Mesenchymal stem cell (in vitro differentiated cells and primary cell): ENCODE results near the gene OAS2.

Source experiments
- DNase-seq: peaks from one replicate; pipeline ENCODE4 v3.0.0-alpha.2; 2013
- H2AFZ ChIP-seq: one replicate; pipeline ENCODE4 v1.6.1; 2013; ENCODE audit warnings: low read depth, mild to moderate bottlenecking, control low read depth, inconsistent platforms, low read length, moderate library complexity
- H2AK5ac ChIP-seq: 2 replicates; pipeline ENCODE4 v1.6.1; 2013; ENCODE audit warnings: low read length, moderate library complexity, mild to moderate bottlenecking, inconsistent platforms; ENCODE audit not compliant: severe bottlenecking
- H2BK120ac ChIP-seq: one replicate; pipeline ENCODE4 v1.6.1; 2013; ENCODE audit warnings: low read depth, mild to moderate bottlenecking, inconsistent platforms, low read length, moderate library complexity
- H2BK12ac ChIP-seq, 2 experiments: one replicate each; pipeline ENCODE4 v1.6.1; 2013; ENCODE audit warnings: inconsistent platforms in 2 of 2, low read length in 2 of 2, mild to moderate bottlenecking in 2 of 2, moderate library complexity in 2 of 2, control low read depth in 1 of 2
- H2BK15ac ChIP-seq: one replicate; pipeline ENCODE4 v1.6.1; 2013; ENCODE audit warnings: mild to moderate bottlenecking, low read depth, inconsistent platforms; ENCODE audit not compliant: poor library complexity, severe bottlenecking
- H2BK5ac ChIP-seq: 2 replicates; pipeline ENCODE4 v1.6.1; 2013; ENCODE audit warnings: low read depth, mild to moderate bottlenecking, low read length, control low read depth, inconsistent platforms; ENCODE audit not compliant: poor library complexity, severe bottlenecking
- H3K14ac ChIP-seq, 2 experiments: one replicate each; pipeline ENCODE4 v1.6.1; 2013; ENCODE audit warnings: inconsistent platforms in 2 of 2, low read length in 2 of 2, control low read depth in 1 of 2, mild to moderate bottlenecking in 1 of 2, moderate library complexity in 1 of 2
- H3K18ac ChIP-seq, 2 experiments: one replicate each; pipeline ENCODE4 v1.6.1; 2013; ENCODE audit warnings: inconsistent platforms in 2 of 2, low read length in 2 of 2, control low read depth in 1 of 2, low read depth in 1 of 2, mild to moderate bottlenecking in 1 of 2
- H3K23ac ChIP-seq, 2 experiments: one replicate each; pipeline ENCODE4 v1.6.1; 2013; ENCODE audit warnings: inconsistent platforms in 2 of 2, low read length in 2 of 2, mild to moderate bottlenecking in 2 of 2, moderate library complexity in 2 of 2, control low read depth in 1 of 2
- H3K27ac ChIP-seq: 2 replicates; pipeline ENCODE4 v1.5.1; 2013; ENCODE audit warnings: mild to moderate bottlenecking, moderate library complexity, low read length, control low read depth, inconsistent platforms; ENCODE audit not compliant: poor library complexity, severe bottlenecking
- H3K27me3 ChIP-seq, 2 experiments: 2 replicates each; pipeline versions ENCODE4 v1.6.1 to v1.7.0; 2013; ENCODE audit warnings: low read length in 2 of 2, mild to moderate bottlenecking in 2 of 2, moderate library complexity in 2 of 2, control low read depth in 1 of 2, inconsistent platforms in 1 of 2; ENCODE audit not compliant: control insufficient read depth in 1 of 2, insufficient read depth in 1 of 2
- H3K36me3 ChIP-seq, 2 experiments: 2 replicates each; pipeline versions ENCODE4 v1.6.1 to v1.7.0; 2013; ENCODE audit warnings: low read length in 2 of 2, control low read depth in 1 of 2, inconsistent platforms in 1 of 2, low read depth in 1 of 2, mild to moderate bottlenecking in 1 of 2; ENCODE audit not compliant: insufficient read depth in 2 of 2, control insufficient read depth in 1 of 2
- H3K4ac ChIP-seq, 2 experiments: one replicate each; pipeline ENCODE4 v1.6.1; 2013; ENCODE audit warnings: inconsistent platforms in 2 of 2, low read length in 2 of 2, mild to moderate bottlenecking in 2 of 2, moderate library complexity in 2 of 2, control low read depth in 1 of 2, low read depth in 1 of 2
- H3K4me1 ChIP-seq: 2 replicates; pipeline ENCODE4 v1.6.1; 2013; ENCODE audit warnings: low read depth, low read length, control low read depth; ENCODE audit not compliant: control insufficient read depth, insufficient read depth
- H3K4me2 ChIP-seq: 2 replicates; pipeline ENCODE4 v1.6.1; 2013; ENCODE audit warnings: low read length, mild to moderate bottlenecking, inconsistent platforms; ENCODE audit not compliant: poor library complexity, severe bottlenecking
- H3K4me3 ChIP-seq, 2 experiments: 2 replicates each; pipeline versions ENCODE4 v1.5.1 to v1.7.0; 2013; ENCODE audit warnings: low read length in 2 of 2, mild to moderate bottlenecking in 2 of 2, control low read depth in 1 of 2, low read depth in 1 of 2; ENCODE audit not compliant: insufficient read depth in 1 of 2
- H3K79me1 ChIP-seq: replicated peaks from 2 replicates; pipeline ENCODE4 v1.6.1; 2013; ENCODE audit warnings: mild to moderate bottlenecking, control low read depth, low read length, inconsistent platforms; ENCODE audit not compliant: poor library complexity, severe bottlenecking
- H3K9ac ChIP-seq: 2 replicates; pipeline ENCODE4 v1.7.0; 2013; ENCODE audit warnings: mild to moderate bottlenecking, low read length, moderate library complexity
- H3K9me3 ChIP-seq: 2 replicates; pipeline ENCODE4 v1.7.0; 2013; ENCODE audit warnings: mild to moderate bottlenecking, low read length; ENCODE audit not compliant: control insufficient read depth
- H4K8ac ChIP-seq: one replicate; pipeline ENCODE4 v1.6.1; 2013; ENCODE audit warnings: inconsistent platforms, mild to moderate bottlenecking, low read length, moderate library complexity
- H4K91ac ChIP-seq: one replicate; pipeline ENCODE4 v1.6.1; 2013; ENCODE audit warnings: mild to moderate bottlenecking, low read length, inconsistent platforms
- WGBS: methylation state at CpG from one replicate; pipeline ENCODE4 v1.1.7; 2013; ENCODE audit warnings: mixed read lengths; 5-methylcytosine and 5-hydroxymethylcytosine counted together

Gene OAS2

GRCh38 chr12:112970391-112970790 is 7.9 kb upstream of the OAS2 start:
- no peak overlapping the region for H2BK120ac ChIP-seq
- H3K4me3 ChIP-seq, result no peak overlapping the region
- H4K91ac ChIP-seq, result no peak overlapping the region

DNA sequence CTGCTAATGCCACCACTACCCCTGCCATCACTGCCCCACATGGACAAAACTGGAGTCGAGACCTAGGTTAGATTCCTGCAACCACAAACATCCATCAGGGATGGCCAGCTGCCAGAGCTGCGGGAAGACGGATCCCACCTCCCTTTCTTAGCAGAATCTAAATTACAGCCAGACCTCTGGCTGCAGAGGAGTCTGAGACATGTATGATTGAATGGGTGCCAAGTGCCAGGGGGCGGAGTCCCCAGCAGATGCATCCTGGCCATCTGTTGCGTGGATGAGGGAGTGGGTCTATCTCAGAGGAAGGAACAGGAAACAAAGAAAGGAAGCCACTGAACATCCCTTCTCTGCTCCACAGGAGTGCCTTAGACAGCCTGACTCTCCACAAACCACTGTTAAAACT is 7.1 kb upstream of the OAS2 start:
- no peak for DNase-seq
- Histone ChIP-seq H3K4ac (no peak overlapping the region), H3K36me3 (peaks cover 11 to 36% of the 10 kb centered on the region in 2 experiments), H2AK5ac (no peak overlapping the region), H3K14ac (no peak overlapping the region), H3K23ac (no peak overlapping the region), H4K91ac (no peak overlapping the region), H3K27me3 (no peaks in the 10 kb centered on the region), H3K9me3 (no peaks in the 10 kb centered on the region), H3K18ac (no peak overlapping the region), H2BK12ac (no peak overlapping the region), H2BK15ac (no peak overlapping the region), H2BK5ac (no peak overlapping the region), H2BK120ac (no peak overlapping the region), H3K4me2 (no peak overlapping the region), H3K4me3 (no peak overlapping the region), H3K9ac (no peak overlapping the region), H3K27ac (no peak overlapping the region), H2AFZ (no peak overlapping the region), H3K79me1 (no peaks in the 10 kb centered on the region), H3K4me1 (no peaks in the 10 kb centered on the region), H4K8ac (no peak overlapping the region)
- WGBS, result 88% methylated on average over 3 of the region's 5 CpGs

More at GRCh38 chr12:112970391-112970790, 7.9 kb upstream of the OAS2 start:
- Histone ChIP-seq H3K4me1 (no peaks in the 10 kb centered on the region), H3K36me3 (peaks cover 19 to 45% of the 10 kb centered on the region in 2 experiments), H3K27me3 (no peaks in the 10 kb centered on the region), H3K23ac (no peak overlapping the region), H2BK5ac (no peak overlapping the region), H3K4ac (no peak overlapping the region), H3K9me3 (no peaks in the 10 kb centered on the region), H3K79me1 (no peaks in the 10 kb centered on the region), H2BK15ac (no peak overlapping the region), H3K9ac (no peak overlapping the region), H4K8ac (no peak overlapping the region), H3K18ac (no peak overlapping the region), H3K14ac (no peak overlapping the region), H2AK5ac (no peak overlapping the region), H2BK12ac (no peak overlapping the region), H2AFZ (no peak overlapping the region), H3K4me2 (no peak overlapping the region), H3K27ac (no peak overlapping the region)
- WGBS, result 85% methylated on average over 2 of the region's 2 CpGs
- DNase-seq, result no peak

DNA sequence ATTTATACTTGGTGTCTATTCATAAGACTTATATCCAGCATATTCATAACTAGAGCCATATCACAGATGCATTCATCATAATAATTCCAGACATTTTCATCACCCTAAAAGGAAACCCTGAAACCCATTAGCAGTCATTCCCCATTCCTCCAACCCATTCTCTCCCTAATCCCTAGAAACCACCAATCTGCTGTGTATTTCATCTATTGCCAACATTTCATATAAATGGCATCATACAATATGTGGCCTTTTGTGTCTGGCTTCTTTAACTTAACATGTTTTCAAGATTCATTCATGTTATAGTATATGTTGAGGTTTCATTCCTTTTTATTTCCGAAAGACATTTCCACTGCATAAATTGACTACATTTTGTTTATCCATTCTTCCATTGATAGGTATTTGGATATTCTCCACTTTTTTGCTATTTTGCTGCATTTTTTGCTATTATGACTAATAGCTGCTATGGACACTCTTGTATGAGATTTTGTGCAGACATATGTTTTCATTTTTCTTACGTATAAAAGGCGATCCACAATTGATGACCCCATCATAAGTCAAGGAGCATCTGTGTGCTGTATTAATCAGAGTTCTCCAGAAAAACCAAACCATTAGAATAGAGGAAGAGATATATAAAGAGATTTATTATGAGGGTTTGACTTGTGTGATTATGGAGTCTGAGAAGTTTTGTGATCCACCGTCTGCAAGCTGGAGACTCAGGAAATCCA is 5.1 kb upstream of the OAS2 start:
- H4K8ac ChIP-seq, result no peak overlapping the region
- H2AK5ac ChIP-seq, result no peak overlapping the region
- no peak overlapping the region for H3K4me2 ChIP-seq
- no peak overlapping the region for H2AFZ ChIP-seq
- H3K79me1 ChIP-seq, result no peaks in the 10 kb centered on the region
- no peak overlapping the region for H3K14ac ChIP-seq
- no peak for DNase-seq
- H3K9me3 ChIP-seq, result no peaks in the 10 kb centered on the region
- peak overlapping the region; percentile 18 for H3K9ac ChIP-seq
- H3K4me1 ChIP-seq, result peaks cover 1% of the 10 kb centered on the region
- peaks cover 7 to 21% of the 10 kb centered on the region in 2 experiments for H3K36me3 ChIP-seq
- no peak overlapping the region for H2BK120ac ChIP-seq
- peak overlapping the region in 1 of 2 experiments; percentile 12 for H3K4me3 ChIP-seq
- no peak overlapping the region for H2BK15ac ChIP-seq
- no peak overlapping the region for H3K23ac ChIP-seq
- H2BK12ac ChIP-seq, result no peak overlapping the region
- H3K27me3 ChIP-seq, result no peaks in the 10 kb centered on the region
- no peak overlapping the region for H4K91ac ChIP-seq
- WGBS, result 97% methylated on average over 2 of the region's 4 CpGs
- no peak overlapping the region for H3K18ac ChIP-seq
- no peak overlapping the region for H2BK5ac ChIP-seq
- no peak overlapping the region for H3K27ac ChIP-seq
- no peak overlapping the region for H3K4ac ChIP-seq

GRCh38 chr12:112973818-112974231 is 4.5 kb upstream of the OAS2 start:
- Histone ChIP-seq H2AFZ (no peak overlapping the region), H4K91ac (no peak overlapping the region), H3K4me3 (peak overlapping the region in 1 of 2 experiments; percentile 12), H3K36me3 (peaks cover 7 to 19% of the 10 kb centered on the region in 2 experiments), H3K18ac (no peak overlapping the region), H3K27ac (no peak overlapping the region), H4K8ac (no peak overlapping the region), H2BK15ac (no peak overlapping the region), H2BK5ac (no peak overlapping the region), H3K9me3 (no peaks in the 10 kb centered on the region), H3K4me1 (peaks cover 1% of the 10 kb centered on the region), H3K9ac (peak overlapping the region; percentile 24), H2BK12ac (no peak overlapping the region), H3K79me1 (no peaks in the 10 kb centered on the region), H3K4ac (no peak overlapping the region), H2BK120ac (no peak overlapping the region), H3K23ac (no peak overlapping the region), H3K4me2 (no peak overlapping the region), H2AK5ac (no peak overlapping the region), H3K27me3 (no peaks in the 10 kb centered on the region), H3K14ac (no peak overlapping the region)
- no peak for DNase-seq
- 76% methylated on average over 5 of the region's 5 CpGs for WGBS
